H1 (cell line): ENCODE data around the gene CACNB1. TPM values are rescaled to one million over a fixed set of nuclear protein-coding genes. Genes with fewer than 3 reads are reported as not detected.

Source experiments
- CTCF ChIA-PET: fragments of 300-600 bp; sonication (Branson Sonifier 250); formaldehyde crosslinking; loops from one replicate; lab custom pipeline; 2021; ENCODE audit not compliant: partially characterized antibody; lab: Charles Lee
- POLR2A ChIA-PET: fragments of 300-600 bp; sonication (Branson Sonifier 250); formaldehyde crosslinking; loops from one replicate; lab custom pipeline; 2021; ENCODE audit warnings: inconsistent platforms; ENCODE audit not compliant: partially characterized antibody; lab: Charles Lee
- DNase-seq, 2 experiments: peaks; one replicate each; pipeline versions ENCODE4 v3.0.0 to v3.0.0-alpha.2; 2010 to 2022; ENCODE audit warnings: low spot score in 2 of 2, low read depth in 1 of 2, mixed read lengths in 1 of 2
- FAIRE-seq: peaks from 2 replicates; lab custom pipeline; 2011; peaks lifted over from hg19 to GRCh38; lab: Jason Lieb, UNC
- H2AFZ ChIP-seq: 2 replicates; pipeline ENCODE4 v1.8.1; 2012; ENCODE audit warnings: low read length, inconsistent platforms
- H2AK5ac ChIP-seq: 2 replicates; pipeline ENCODE4 v1.6.1; 2013; ENCODE audit warnings: low read depth, low read length
- H2BK120ac ChIP-seq: replicated peaks from 2 replicates; pipeline ENCODE3; 2013; ENCODE audit warnings: low read depth, low read length, inconsistent platforms
- H2BK12ac ChIP-seq: 2 replicates; pipeline ENCODE4 v1.6.1; 2013; ENCODE audit warnings: low read depth, low read length
- H2BK15ac ChIP-seq: 2 replicates; pipeline ENCODE4 v1.6.1; 2013; ENCODE audit warnings: low read length
- H2BK20ac ChIP-seq: 2 replicates; pipeline ENCODE4 v1.6.1; 2013; ENCODE audit warnings: low read length
- H2BK5ac ChIP-seq: 2 replicates; pipeline ENCODE4 v1.6.1; 2013; ENCODE audit warnings: low read depth, low read length
- H3K14ac ChIP-seq: 2 replicates; pipeline ENCODE4 v1.6.1; 2013; ENCODE audit warnings: inconsistent platforms; ENCODE audit not compliant: insufficient read length
- H3K18ac ChIP-seq: 2 replicates; pipeline ENCODE4 v1.6.1; 2013; ENCODE audit warnings: low read length; ENCODE audit errors: extremely low read depth
- H3K23ac ChIP-seq: 2 replicates; pipeline ENCODE4 v1.6.1; 2013; ENCODE audit warnings: inconsistent platforms; ENCODE audit not compliant: insufficient read length
- H3K23me2 ChIP-seq: 2 replicates; pipeline ENCODE4 v1.6.1; 2013; ENCODE audit warnings: low read depth, low read length
- H3K27ac ChIP-seq: 2 replicates; pipeline ENCODE4 v1.6.1; 2011; ENCODE audit warnings: low read depth, low read length, inconsistent platforms
- H3K27me3 ChIP-seq, 4 experiments: replicated peaks in 1 of 4; 1 replicate in 1 of 4; 2 replicates in 3 of 4; pipeline versions ENCODE4 v1.6.1 to v1.8.1; 2011 to 2013; ENCODE audit warnings: low read length in 3 of 4, mild to moderate bottlenecking in 3 of 4, inconsistent platforms in 2 of 4, mixed read lengths in 2 of 4, moderate library complexity in 1 of 4; ENCODE audit not compliant: control insufficient read depth in 3 of 4, insufficient read depth in 3 of 4; ENCODE audit errors: extremely low read depth in 1 of 4
- H3K36me3 ChIP-seq, 4 experiments: 2 replicates each; pipeline versions ENCODE4 v1.6.1 to v1.8.1; 2011 to 2013; ENCODE audit warnings: mild to moderate bottlenecking in 4 of 4, low read length in 3 of 4, moderate library complexity in 2 of 4, control low read depth in 1 of 4, inconsistent platforms in 1 of 4; ENCODE audit not compliant: insufficient read depth in 4 of 4, control insufficient read depth in 2 of 4
- H3K4ac ChIP-seq: replicated peaks from 2 replicates; pipeline ENCODE3; 2013; ENCODE audit warnings: low read length, low read depth, mixed read lengths, inconsistent platforms; ENCODE audit not compliant: insufficient read length
- H3K4me1 ChIP-seq, 4 experiments: replicated peaks in 1 of 4; 1 replicate in 1 of 4; 2 replicates in 3 of 4; pipeline versions ENCODE4 v1.6.1 to v1.8.1; 2011 to 2013; ENCODE audit warnings: low read length in 3 of 4, inconsistent platforms in 2 of 4, mixed read lengths in 1 of 4; ENCODE audit not compliant: insufficient read depth in 4 of 4, control insufficient read depth in 3 of 4
- H3K4me2 ChIP-seq, 2 experiments: 2 replicates each; pipeline versions ENCODE4 v1.6.1 to v1.8.1; 2011 to 2013; ENCODE audit warnings: low read depth in 2 of 2, low read length in 2 of 2, control low read depth in 1 of 2, inconsistent platforms in 1 of 2, mild to moderate bottlenecking in 1 of 2; ENCODE audit not compliant: insufficient read depth in 1 of 2
- H3K4me3 ChIP-seq, 4 experiments: fragments of 200-600, 300-600 bp in 1 of 4; sonication (generic), shearing (Covaris generic), sonication (Bioruptor Twin) in 1 of 4; 2 replicates each; pipeline versions ENCODE4 v1.5.1 to v1.8.1; 2011 to 2016; ENCODE audit warnings: low read length in 4 of 4, low read depth in 3 of 4, control low read depth in 2 of 4, inconsistent platforms in 2 of 4, mild to moderate bottlenecking in 2 of 4, mixed read lengths in 1 of 4, moderate library complexity in 1 of 4; ENCODE audit not compliant: insufficient read depth in 2 of 4; ENCODE audit errors: extremely low read depth in 1 of 4
- H3K56ac ChIP-seq: replicated peaks from 2 replicates; pipeline ENCODE3; 2013; ENCODE audit warnings: low read depth, mild to moderate bottlenecking, mixed read lengths, low read length, inconsistent platforms; ENCODE audit not compliant: insufficient read length
- H3K79me1 ChIP-seq: 2 replicates; pipeline ENCODE4 v1.6.1; 2013; ENCODE audit warnings: low read depth, low read length, control low read depth
- H3K79me2 ChIP-seq, 2 experiments: 2 replicates each; pipeline versions ENCODE4 v1.6.1 to v1.8.1; 2012 to 2013; ENCODE audit warnings: low read length in 2 of 2, mild to moderate bottlenecking in 2 of 2, inconsistent platforms in 1 of 2; ENCODE audit not compliant: insufficient read depth in 2 of 2, control insufficient read depth in 1 of 2
- H3K9ac ChIP-seq, 4 experiments: replicated peaks in 1 of 4; 1 replicate in 1 of 4; 2 replicates in 3 of 4; pipeline versions ENCODE4 v1.6.1 to v1.8.1; 2011 to 2013; ENCODE audit warnings: low read depth in 3 of 4, low read length in 3 of 4, control low read depth in 2 of 4, mild to moderate bottlenecking in 2 of 4, moderate library complexity in 2 of 4, inconsistent platforms in 1 of 4; ENCODE audit errors: extremely low read depth in 1 of 4
- H3K9me3 ChIP-seq, 2 experiments: 2 replicates each; pipeline versions ENCODE4 v1.6.1 to v1.8.1; 2012 to 2013; ENCODE audit warnings: mild to moderate bottlenecking in 2 of 2, moderate library complexity in 2 of 2, control low read depth in 1 of 2, inconsistent platforms in 1 of 2, low read depth in 1 of 2, low read length in 1 of 2, mixed read lengths in 1 of 2; ENCODE audit not compliant: insufficient read depth in 2 of 2
- H4K20me1 ChIP-seq, 2 experiments: replicated peaks in 1 of 2; 2 replicates each; pipeline versions ENCODE3 to v1.8.1; 2011 to 2013; ENCODE audit warnings: inconsistent platforms in 2 of 2, low read length in 2 of 2, mild to moderate bottlenecking in 1 of 2; ENCODE audit not compliant: insufficient read depth in 2 of 2, control insufficient read depth in 1 of 2
- H4K5ac ChIP-seq: 2 replicates; pipeline ENCODE4 v1.6.1; 2013; ENCODE audit warnings: low read length, low read depth, mixed read lengths, inconsistent platforms; ENCODE audit not compliant: insufficient read length
- H4K8ac ChIP-seq: 2 replicates; pipeline ENCODE4 v1.8.0; 2013; ENCODE audit warnings: mild to moderate bottlenecking, moderate library complexity, low read length, inconsistent platforms; ENCODE audit not compliant: insufficient read depth; ENCODE audit errors: extremely low read depth
- H4K91ac ChIP-seq: replicated peaks from 2 replicates; pipeline ENCODE3; 2013; ENCODE audit warnings: low read length, mixed read lengths, inconsistent platforms; ENCODE audit not compliant: insufficient read length
- ASH2L ChIP-seq: fragments of 200-600, 300-600 bp; sonication (generic); IDR thresholded peaks from one replicate; pipeline ENCODE4 v1.7.1; 2017; ENCODE audit warnings: low read length
- BRCA1 ChIP-seq: IDR thresholded peaks from 2 replicates; pipeline ENCODE4 v1.6.1; 2012; ENCODE audit warnings: low read depth, low read length, improper control_type of control experiment
- JUN ChIP-seq: IDR thresholded peaks from 2 replicates; pipeline ENCODE4 v1.6.1; 2011; ENCODE audit warnings: low read depth, mild to moderate bottlenecking, improper control_type of control experiment, low read length
- MAFK ChIP-seq: IDR thresholded peaks from 2 replicates; pipeline ENCODE4 v1.6.1; 2012; ENCODE audit warnings: low read depth, mild to moderate bottlenecking, improper control_type of control experiment, low read length
- NRF1 ChIP-seq: IDR thresholded peaks from 2 replicates; pipeline ENCODE4 v1.6.1; 2011; ENCODE audit warnings: mild to moderate bottlenecking, low read depth, low read length, improper control_type of control experiment
- PHF8 ChIP-seq: fragments of 200-600 bp; sonication (generic); conservative IDR thresholded peaks from 2 replicates; pipeline ENCODE4 v1.7.1; 2012; ENCODE audit warnings: low read depth, mild to moderate bottlenecking, inconsistent platforms, low read length, moderate library complexity
- POLR2A ChIP-seq, 2 experiments: IDR thresholded peaks; 1 replicate in 1 of 2; 2 replicates in 1 of 2; pipeline ENCODE4 v1.6.1; 2011; ENCODE audit warnings: low read depth in 2 of 2, low read length in 2 of 2, mild to moderate bottlenecking in 2 of 2; ENCODE audit errors: control extremely low read depth in 1 of 2
- RBBP5 ChIP-seq: IDR thresholded peaks from 2 replicates; pipeline ENCODE4 v1.7.1; 2012; ENCODE audit warnings: low read depth, mild to moderate bottlenecking, inconsistent platforms, low read length, moderate library complexity, borderline replicate concordance
- RNF2 ChIP-seq: fragments of 200-900, 300-1000 bp; sonication (generic); IDR thresholded peaks from 2 replicates; pipeline ENCODE4 v1.7.1; 2016; ENCODE audit warnings: borderline replicate concordance, low read depth, mild to moderate bottlenecking, antibody characterized with exemption, low read length; ENCODE audit not compliant: poor library complexity, severe bottlenecking; ENCODE audit errors: missing control alignments
- SIN3A ChIP-seq, 2 experiments: IDR thresholded peaks in 1 of 2; conservative IDR thresholded peaks in 1 of 2; 2 replicates each; pipeline ENCODE4 v1.6.1; 2011 to 2012; ENCODE audit warnings: low read length in 2 of 2, improper control_type of control experiment in 1 of 2, low read depth in 1 of 2, mild to moderate bottlenecking in 1 of 2
- SIRT6 ChIP-seq: IDR thresholded peaks from one replicate; pipeline ENCODE4 v1.7.1; 2012; ENCODE audit warnings: low read length, inconsistent platforms
- TAF7 ChIP-seq: optimal IDR thresholded peaks from 2 replicates; pipeline ENCODE3; 2011; ENCODE audit warnings: low read depth, mild to moderate bottlenecking, inconsistent platforms, low read length, moderate library complexity, borderline replicate concordance
- TBP ChIP-seq: IDR thresholded peaks from 2 replicates; pipeline ENCODE4 v1.6.1; 2011; ENCODE audit warnings: low read depth, low read length, improper control_type of control experiment
- TCF12 ChIP-seq: IDR thresholded peaks from 2 replicates; pipeline ENCODE4 v1.6.1; 2011; ENCODE audit warnings: low read depth, mild to moderate bottlenecking, low read length
- ZNF274 ChIP-seq: IDR thresholded peaks from 2 replicates; pipeline ENCODE4 v1.7.0; 2012; ENCODE audit warnings: low read length, borderline replicate concordance; ENCODE audit errors: extremely low read depth
- WGBS, 2 experiments: shearing (Covaris generic) in 1 of 2; methylation state at CpG; one replicate each; pipeline versions ENCODE4 v1.1.6 to v1.1.7; 2013 to 2015; ENCODE audit warnings: low lambda C conversion rate in 2 of 2, mixed read lengths in 2 of 2, inconsistent platforms in 1 of 2, low coverage in 1 of 2, missing lambda C conversion rate in 1 of 2; ENCODE audit not compliant: insufficient replicate concordance in 2 of 2, insufficient coverage in 1 of 2, insufficient read length in 1 of 2; ENCODE audit errors: extremely low coverage in 1 of 2, missing lambda C conversion rate in 1 of 2; 5-methylcytosine and 5-hydroxymethylcytosine counted together
- polyA plus RNA-seq, 7 experiments: library from polyadenylated mRNA; depleted of rRNA in 3 of 7; stranded (reverse) in 5 of 7; unstranded in 2 of 7; fragments of >200 nt in 5 of 7; fragments of 200-250 nt in 2 of 7; gene quantifications; 1 replicate in 5 of 7; 2 replicates in 1 of 7; 4 replicates in 1 of 7; pipeline versions ENCODE4 v1.2.1 to v1.2.3, GENCODE V29; 2011 to 2013; ENCODE audit warnings: missing spikeins in 2 of 7, mixed read lengths in 2 of 7
- total RNA-seq: library from RNA; stranded (reverse); fragmentation: NEBNext Ultra II Directional; extraction: Animal tissue kit (Norgen Biotek cat#: 25700); gene quantifications from 2 replicates; pipeline ENCODE4 v1.2.1, GENCODE V29; 2021

The CACNB1 gene
- total and polyA plus RNA-seq, 2 of the 8 experiments (the other 6 are each of a cell fraction or from before 2014, with no cell fraction given) = 7.2 to 17.8 TPM

- ChIA-PET POLR2A (interaction anchor here (1.0 to 2.6 kb wide), 3 partner anchors 9 to 46 kb away, joined by 3 to 11 read pairs (median 4); partner anchors contain the start of gene ARL5C), CTCF (interaction anchor here (1.0 to 4.7 kb wide), 6 partner anchors 9 to 288 kb away, joined by 3 to 67 read pairs (median 6); partner anchors contain the start of gene ARL5C)
- H2AFZ ChIP-seq = no peak overlapping the region; the same call in 1 of the 2 replicates
- H3K79me1 ChIP-seq = no peaks in the 10 kb centered on the region
- no peak overlapping the region for H4K5ac ChIP-seq
- H2BK120ac ChIP-seq = no peak overlapping the region
- no peak overlapping the region for H2AK5ac ChIP-seq
- no peak overlapping the region for H3K23ac ChIP-seq
- H3K27ac ChIP-seq = no peak overlapping the region
- H3K9ac ChIP-seq = no peak overlapping the region
- H3K79me2 ChIP-seq = no peaks in the 10 kb centered on the region
- no peak overlapping the region for H3K18ac ChIP-seq
- DNase-seq (no peak), FAIRE-seq (no peak)
- 67% methylated on average over 2 of the region's 2 CpGs; no CpG with 5 or more reads in 1 of the 2 experiments for WGBS, 2 experiments
- H3K4me3 ChIP-seq = no peak overlapping the region
- H2BK20ac ChIP-seq = no peak overlapping the region
- no peak overlapping the region for H2BK5ac ChIP-seq
- H3K36me3 ChIP-seq = no peaks in the 10 kb centered on the region
- H3K9me3 ChIP-seq = no peaks in the 10 kb centered on the region
- no peak overlapping the region for H3K4ac ChIP-seq
- H4K20me1 ChIP-seq = no peaks in the 10 kb centered on the region
- no peak overlapping the region for H3K4me2 ChIP-seq
- no peak overlapping the region for H4K8ac ChIP-seq
- peaks cover 2 to 10% (median 8%) of the 10 kb centered on the region in 4 experiments for H3K27me3 ChIP-seq
- no peak overlapping the region for H4K91ac ChIP-seq
- H3K56ac ChIP-seq = no peak overlapping the region
- H3K4me1 ChIP-seq = peaks cover 0 to 10% (median 4%) of the 10 kb centered on the region in 4 experiments; a peak in 4 of 7 replicates
- no peak overlapping the region for H3K14ac ChIP-seq
- H3K23me2 ChIP-seq = peaks cover 25% of the 10 kb centered on the region
- H2BK15ac ChIP-seq = no peak overlapping the region
- no peak overlapping the region for H2BK12ac ChIP-seq
- TF ChIP-seq TAF7 (no peak), JUN (no peak), SIN3A (conservative IDR thresholded peaks at IDR 0.05 in 1 of 2, IDR thresholded peaks at IDR 0.05 in 1 of 2; ENCODE audit: low read depth in 1 of 2, low read length in 2 of 2) (no peak), TCF12 (no peak), NRF1 (no peak), POLR2A (IDR thresholded peaks at IDR 0.05; ENCODE audit: control extremely low read depth in 1 of 2, low read depth in 2 of 2, low read length in 2 of 2) (no peak), SIRT6 (no peak), MAFK (no peak), RNF2 (no peak), BRCA1 (no peak), TBP (no peak), RBBP5 (no peak), PHF8 (no peak), ZNF274 (no peak), ASH2L (no peak)
Measured at GRCh38 chr17:39155654-39156053, 41.8 kb downstream of the CACNB1 start.
